GM18519 (cell line): Measurements from ENCODE around the gene PIP5KL1.

ENCODE experiments used
- ATAC-seq: cut with Tn5 transposase; IDR thresholded peaks from one replicate; pipeline ENCODE4 v1.9.1; 2021; ENCODE audit warnings: mild to moderate bottlenecking, moderate library complexity; ENCODE audit not compliant: unreplicated experiment, low FRiP score

Gene PIP5KL1

GRCh38 chr9:127968700-127969383 lies 38.3 kb upstream of the PIP5KL1 start:
- ATAC-seq = no peak

GRCh38 chr9:127968042-127968441 lies 37.5 kb upstream of the PIP5KL1 start:
- no peak for ATAC-seq

- no peak for ATAC-seq
These were observed 36.7 kb upstream of the PIP5KL1 start for GRCh38 chr9:127967151-127967809.

- ATAC-seq = no peak
These were observed 36.0 kb upstream of the PIP5KL1 start for GRCh38 chr9:127966416-127967150.

GRCh38 chr9:127965953-127966352 lies 35.4 kb upstream of the PIP5KL1 start:
- ATAC-seq = no peak

- ATAC-seq = no peak
These were observed 32.9 kb upstream of the PIP5KL1 start for GRCh38 chr9:127963359-127964064.

GRCh38 chr9:127963041-127963358 lies 32.4 kb upstream of the PIP5KL1 start:
- ATAC-seq = no peak

GRCh38 chr9:127962278-127962677 lies 31.7 kb upstream of the PIP5KL1 start:
- ATAC-seq = no peak

GRCh38 chr9:127961613-127962155 lies 31.1 kb upstream of the PIP5KL1 start:
- ATAC-seq = no peak

GRCh38 chr9:127961155-127961490 lies 30.5 kb upstream of the PIP5KL1 start:
- no peak for ATAC-seq

- no peak for ATAC-seq
These were observed 30.0 kb upstream of the PIP5KL1 start for GRCh38 chr9:127960410-127961154.

- no peak for ATAC-seq
These were observed 29.3 kb upstream of the PIP5KL1 start for GRCh38 chr9:127959841-127960409.

GRCh38 chr9:127959398-127959797 lies 28.8 kb upstream of the PIP5KL1 start:
- no peak for ATAC-seq

GRCh38 chr9:127958728-127959127 lies 28.2 kb upstream of the PIP5KL1 start:
- ATAC-seq = no peak

GRCh38 chr9:127955294-127956015 lies 24.9 kb upstream of the PIP5KL1 start:
- ATAC-seq = no peak

GRCh38 chr9:127954831-127955293 lies 24.3 kb upstream of the PIP5KL1 start:
- ATAC-seq = no peak

- no peak for ATAC-seq
These were observed 23.4 kb upstream of the PIP5KL1 start for GRCh38 chr9:127953768-127954505.

GRCh38 chr9:127953154-127953553 lies 22.6 kb upstream of the PIP5KL1 start:
- no peak for ATAC-seq
